AG04450 (cell line): ENCODE data around the gene KATNAL1. TPM values are rescaled to one million over a fixed set of nuclear protein-coding genes. Genes with fewer than 3 reads are reported as not detected.
A peak's percentile ranks its signal among the peaks of the same experiment; 100 is the strongest.

Source experiments
- CTCF ChIA-PET: fragments of 300-600, 350-600 bp; formaldehyde crosslinking; extraction: SDS; loops from one replicate; lab custom pipeline; 2022; ENCODE audit warnings: antibody characterized with exemption, inconsistent platforms; lab: Charles Lee
- POLR2A ChIA-PET: fragments of 350-600 bp; formaldehyde crosslinking; extraction: SDS; loops from one replicate; lab custom pipeline; 2021; ENCODE audit warnings: antibody characterized with exemption, inconsistent platforms; lab: Yijun Ruan, JAX
- DNase-seq: peaks from one replicate; pipeline ENCODE4 v3.0.0-alpha.2; 2011; ENCODE audit warnings: low read depth, low spot score
- H3K27ac ChIP-seq: one replicate; pipeline ENCODE4 v1.5.1; 2012; ENCODE audit warnings: low read depth, low read length, control low read depth
- H3K27me3 ChIP-seq: one replicate; pipeline ENCODE4 v1.6.0; 2012; ENCODE audit warnings: low read length; ENCODE audit not compliant: control insufficient read depth, insufficient read depth
- H3K4me3 ChIP-seq: 2 replicates; pipeline ENCODE4 v1.5.1; 2011; ENCODE audit warnings: mild to moderate bottlenecking, low read depth, low read length, control low read depth
- H3K9me3 ChIP-seq: 2 replicates; pipeline ENCODE4 v1.5.1; 2012; ENCODE audit warnings: low read length; ENCODE audit not compliant: control insufficient read depth, insufficient read depth
- polyA plus RNA-seq: library from polyadenylated mRNA; depleted of rRNA; stranded (reverse); fragments of >200 nt; gene quantifications from 2 replicates; pipeline ENCODE4 v1.2.3, GENCODE V29; 2011
- TF ChIP-seq, protein P1 (sequence below): IDR thresholded peaks from 2 replicates; pipeline ENCODE4 v1.5.1; 2011; ENCODE audit warnings: low read depth, low read length, control low read depth, inconsistent platforms

The KATNAL1 gene
- polyA plus RNA-seq, 1 experiment = 12.6 TPM

GRCh38 chr13:30338952-30339351 lies 31.6 kb upstream of the KATNAL1 start:
- no peak for DNase-seq
- H3K27ac ChIP-seq = no peak overlapping the region
- ChIA-PET CTCF (no interaction called here), POLR2A (no interaction called here)
- H3K9me3 ChIP-seq = no peaks in the 10 kb centered on the region
- TF ChIP-seq, protein P1, sequence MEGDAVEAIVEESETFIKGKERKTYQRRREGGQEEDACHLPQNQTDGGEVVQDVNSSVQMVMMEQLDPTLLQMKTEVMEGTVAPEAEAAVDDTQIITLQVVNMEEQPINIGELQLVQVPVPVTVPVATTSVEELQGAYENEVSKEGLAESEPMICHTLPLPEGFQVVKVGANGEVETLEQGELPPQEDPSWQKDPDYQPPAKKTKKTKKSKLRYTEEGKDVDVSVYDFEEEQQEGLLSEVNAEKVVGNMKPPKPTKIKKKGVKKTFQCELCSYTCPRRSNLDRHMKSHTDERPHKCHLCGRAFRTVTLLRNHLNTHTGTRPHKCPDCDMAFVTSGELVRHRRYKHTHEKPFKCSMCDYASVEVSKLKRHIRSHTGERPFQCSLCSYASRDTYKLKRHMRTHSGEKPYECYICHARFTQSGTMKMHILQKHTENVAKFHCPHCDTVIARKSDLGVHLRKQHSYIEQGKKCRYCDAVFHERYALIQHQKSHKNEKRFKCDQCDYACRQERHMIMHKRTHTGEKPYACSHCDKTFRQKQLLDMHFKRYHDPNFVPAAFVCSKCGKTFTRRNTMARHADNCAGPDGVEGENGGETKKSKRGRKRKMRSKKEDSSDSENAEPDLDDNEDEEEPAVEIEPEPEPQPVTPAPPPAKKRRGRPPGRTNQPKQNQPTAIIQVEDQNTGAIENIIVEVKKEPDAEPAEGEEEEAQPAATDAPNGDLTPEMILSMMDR = no peak
- H3K4me3 ChIP-seq = no peak overlapping the region
- H3K27me3 ChIP-seq = no peaks in the 10 kb centered on the region

- TF ChIP-seq, protein P1 = no peak
- no peak for DNase-seq
Measured at GRCh38 chr13:30338331-30338851, 31.0 kb upstream of the KATNAL1 start.

DNA sequence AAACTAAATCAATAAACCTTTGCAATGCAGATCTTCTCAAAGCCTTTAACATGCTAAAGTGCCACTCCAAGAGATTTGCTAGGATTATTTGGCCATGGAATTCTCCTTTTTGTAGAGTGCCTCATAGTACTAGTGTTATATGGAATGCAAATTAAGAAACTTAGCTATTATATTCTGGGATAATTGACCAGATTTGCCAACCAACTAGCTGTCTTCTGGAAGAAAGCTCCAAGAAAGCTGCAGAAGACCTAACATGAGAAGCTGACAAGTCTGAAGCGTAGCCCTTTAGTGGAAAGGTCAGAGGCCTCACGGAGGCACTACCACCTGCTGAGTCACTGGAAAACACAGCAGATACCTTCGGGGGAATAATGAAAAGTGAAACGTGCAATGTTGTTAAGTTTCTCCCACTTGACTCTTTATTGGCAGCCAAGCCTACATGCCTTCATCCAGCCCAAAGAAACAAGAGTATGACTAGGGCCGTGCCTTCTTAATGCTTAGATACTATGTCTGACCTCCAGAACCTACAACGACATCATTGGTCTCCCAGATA lies 29.8 kb upstream of the KATNAL1 start:
- Histone ChIP-seq H3K27me3 (no peaks in the 10 kb centered on the region), H3K9me3 (no peaks in the 10 kb centered on the region), H3K4me3 (no peak overlapping the region), H3K27ac (no peak overlapping the region)
- DNase-seq = no peak
- TF ChIP-seq, protein P1 = no peak
- ChIA-PET CTCF (interaction anchor here (1.3 kb wide), 1 partner anchor 205 kb away, joined by 6 read pairs; no protein-coding TSS in a partner anchor), POLR2A (no interaction called here)

More at GRCh38 chr13:30338331-30338851, 31.0 kb upstream of the KATNAL1 start:
- CTCF ChIA-PET = no interaction called here
- no peak overlapping the region for H3K4me3 ChIP-seq
- no peaks in the 10 kb centered on the region for H3K27me3 ChIP-seq
- POLR2A ChIA-PET = interaction anchor here (0.6 kb wide), 1 partner anchor 213 kb away, joined by 3 read pairs; no protein-coding TSS in a partner anchor
- no peaks in the 10 kb centered on the region for H3K9me3 ChIP-seq
- H3K27ac ChIP-seq = no peak overlapping the region

GRCh38 chr13:30334663-30335386 lies 27.5 kb upstream of the KATNAL1 start:
- DNase-seq = no peak
- CTCF ChIA-PET = interaction anchor here (0.7 to 1.0 kb wide), 3 partner anchors 26 to 212 kb away, joined by 3 read pairs; no protein-coding TSS in a partner anchor
- POLR2A ChIA-PET = no interaction called here

More at GRCh38 chr13:30334663-30335386, 27.5 kb upstream of the KATNAL1 start:
- no peaks in the 10 kb centered on the region for H3K9me3 ChIP-seq
- H3K4me3 ChIP-seq = no peak overlapping the region
- H3K27me3 ChIP-seq = no peaks in the 10 kb centered on the region
- H3K27ac ChIP-seq = no peak overlapping the region
- TF ChIP-seq, protein P1 = peak; percentile 50
